Nephron progenitor cell (in vitro differentiated cells): Measurements from ENCODE around the gene ST6GALNAC1.

Source experiments
- DNase-seq: peaks from one replicate; pipeline ENCODE4 v3.0.0; 2021
- H3K27ac Mint-ChIP-seq: 2 replicates; pipeline ENCODE4 v1.8.0; 2021; ENCODE audit warnings: mild to moderate bottlenecking, moderate library complexity, mixed read lengths
- H3K27me3 Mint-ChIP-seq: 2 replicates; pipeline ENCODE4 v1.8.0; 2021; ENCODE audit warnings: mild to moderate bottlenecking, low read depth, mixed read lengths; ENCODE audit not compliant: poor library complexity
- H3K36me3 Mint-ChIP-seq: 2 replicates; pipeline ENCODE4 v1.8.0; 2021; ENCODE audit warnings: low read depth, mixed read lengths
- H3K4me1 Mint-ChIP-seq: 2 replicates; pipeline ENCODE4 v1.8.0; 2021; ENCODE audit warnings: mixed read lengths
- H3K4me3 Mint-ChIP-seq: 2 replicates; pipeline ENCODE4 v1.8.0; 2021; ENCODE audit warnings: mild to moderate bottlenecking, moderate library complexity, mixed read lengths
- H3K9me3 Mint-ChIP-seq: 2 replicates; pipeline ENCODE4 v1.8.0; 2021; ENCODE audit warnings: mild to moderate bottlenecking, moderate library complexity, mixed read lengths
- TF ChIP-seq, protein P1 (sequence below): fragments of 200-600 bp; sonication (generic); IDR thresholded peaks from 2 replicates; pipeline ENCODE4 v1.5.0; 2021; ENCODE audit warnings: antibody characterized with exemption

Gene ST6GALNAC1

DNA sequence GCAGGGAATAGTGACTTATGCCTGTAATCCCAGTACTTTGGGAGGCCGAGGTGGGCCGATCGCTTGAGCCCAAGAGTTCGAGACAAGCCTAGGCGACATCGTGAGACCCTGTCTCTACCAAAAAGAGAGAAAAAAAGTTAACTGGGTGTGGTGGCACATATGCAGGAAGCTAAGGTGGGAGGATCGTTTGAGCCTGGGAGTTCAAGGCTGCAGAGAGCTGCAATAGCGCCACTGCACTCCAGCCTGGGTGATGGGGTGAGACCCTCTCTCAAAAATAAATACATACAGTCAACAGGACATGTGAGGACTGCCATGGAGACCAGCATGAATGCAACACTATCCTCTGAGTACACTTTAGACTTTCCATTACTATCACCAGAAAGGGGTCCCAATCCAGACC lies 42.5 kb downstream of the ST6GALNAC1 start:
- no peak overlapping the region for H3K4me3 Mint-ChIP-seq

DNA sequence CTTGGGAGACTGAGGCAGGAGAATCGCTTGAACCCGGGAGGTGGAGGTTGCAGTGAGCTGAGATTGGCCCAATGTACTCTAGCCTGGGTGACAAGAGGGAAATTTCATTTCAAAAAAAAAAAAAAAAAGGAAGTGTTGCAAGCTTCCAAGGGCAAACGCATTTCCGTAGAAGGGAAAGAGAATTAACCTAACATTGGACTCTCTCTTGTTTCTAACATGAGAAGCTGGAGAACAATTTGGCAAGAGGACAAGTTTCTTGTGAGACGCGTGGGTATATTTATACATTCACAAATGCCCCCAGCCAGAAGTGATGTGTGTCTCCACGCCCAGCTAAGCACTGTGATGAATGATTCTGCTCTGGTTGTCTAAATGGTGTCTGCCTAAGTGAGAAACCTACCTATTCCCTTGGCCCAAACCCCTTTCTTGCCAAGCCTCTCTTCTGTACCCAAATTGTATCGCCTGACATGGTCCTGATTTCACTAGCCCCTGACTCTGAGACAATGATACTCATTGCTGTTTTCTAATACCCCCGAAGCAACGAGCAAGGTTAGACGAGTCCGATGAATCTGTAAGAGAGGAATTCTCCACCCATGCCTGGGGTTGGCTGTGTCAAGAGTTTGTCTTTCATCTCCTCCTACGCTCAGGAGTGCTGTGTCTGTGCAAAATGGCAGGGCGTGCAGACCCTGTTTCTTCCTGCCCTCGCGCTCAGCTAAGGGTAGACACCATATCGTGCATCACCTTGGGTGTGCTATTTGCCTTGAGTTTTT lies 43.7 kb downstream of the ST6GALNAC1 start:
- TF ChIP-seq, protein P1, sequence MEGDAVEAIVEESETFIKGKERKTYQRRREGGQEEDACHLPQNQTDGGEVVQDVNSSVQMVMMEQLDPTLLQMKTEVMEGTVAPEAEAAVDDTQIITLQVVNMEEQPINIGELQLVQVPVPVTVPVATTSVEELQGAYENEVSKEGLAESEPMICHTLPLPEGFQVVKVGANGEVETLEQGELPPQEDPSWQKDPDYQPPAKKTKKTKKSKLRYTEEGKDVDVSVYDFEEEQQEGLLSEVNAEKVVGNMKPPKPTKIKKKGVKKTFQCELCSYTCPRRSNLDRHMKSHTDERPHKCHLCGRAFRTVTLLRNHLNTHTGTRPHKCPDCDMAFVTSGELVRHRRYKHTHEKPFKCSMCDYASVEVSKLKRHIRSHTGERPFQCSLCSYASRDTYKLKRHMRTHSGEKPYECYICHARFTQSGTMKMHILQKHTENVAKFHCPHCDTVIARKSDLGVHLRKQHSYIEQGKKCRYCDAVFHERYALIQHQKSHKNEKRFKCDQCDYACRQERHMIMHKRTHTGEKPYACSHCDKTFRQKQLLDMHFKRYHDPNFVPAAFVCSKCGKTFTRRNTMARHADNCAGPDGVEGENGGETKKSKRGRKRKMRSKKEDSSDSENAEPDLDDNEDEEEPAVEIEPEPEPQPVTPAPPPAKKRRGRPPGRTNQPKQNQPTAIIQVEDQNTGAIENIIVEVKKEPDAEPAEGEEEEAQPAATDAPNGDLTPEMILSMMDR = no peak
- Mint-ChIP-seq H3K27ac (no peak overlapping the region), H3K36me3 (no peaks in the 10 kb centered on the region), H3K9me3 (peaks cover 8% of the 10 kb centered on the region), H3K27me3 (peaks cover 32% of the 10 kb centered on the region), H3K4me3 (no peak overlapping the region), H3K4me1 (peaks cover 22% of the 10 kb centered on the region)
- no peak for DNase-seq

More for the DNA sequence above, 42.5 kb downstream of the ST6GALNAC1 start:
- Mint-ChIP-seq H3K4me1 (peaks cover 17% of the 10 kb centered on the region), H3K27me3 (peaks cover 23% of the 10 kb centered on the region), H3K9me3 (peaks cover 8% of the 10 kb centered on the region), H3K36me3 (no peaks in the 10 kb centered on the region), H3K27ac (no peak overlapping the region)
- DNase-seq = no peak
- TF ChIP-seq, protein P1 = no peak

DNA sequence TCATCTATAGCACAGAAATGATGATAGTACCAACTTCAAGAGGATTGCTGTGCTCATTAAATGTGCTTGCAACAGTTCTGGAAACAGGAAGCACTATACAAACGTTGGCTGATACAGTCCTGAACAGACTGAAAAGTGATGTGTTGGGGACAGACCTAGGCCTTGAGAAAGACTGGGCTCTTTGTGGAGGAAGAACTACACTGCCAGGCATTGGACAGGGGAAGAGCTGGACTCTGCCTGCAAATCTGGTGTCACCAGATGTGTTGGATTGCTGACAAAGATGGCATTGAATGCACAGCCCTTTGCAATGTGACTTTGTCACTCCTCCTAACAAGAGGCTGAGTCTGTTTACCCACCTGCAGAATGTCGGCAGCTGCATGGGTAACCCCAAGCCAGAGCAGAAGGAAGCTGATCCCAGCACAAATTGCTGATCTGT lies 45.5 kb downstream of the ST6GALNAC1 start:
- H3K4me1 Mint-ChIP-seq = peaks cover 40% of the 10 kb centered on the region
- peaks cover 39% of the 10 kb centered on the region for H3K27me3 Mint-ChIP-seq
- no peak overlapping the region for H3K27ac Mint-ChIP-seq
- peaks cover 5% of the 10 kb centered on the region for H3K9me3 Mint-ChIP-seq
- H3K4me3 Mint-ChIP-seq = no peak overlapping the region
- TF ChIP-seq, protein P1 = no peak
- H3K36me3 Mint-ChIP-seq = no peaks in the 10 kb centered on the region
- no peak for DNase-seq

DNA sequence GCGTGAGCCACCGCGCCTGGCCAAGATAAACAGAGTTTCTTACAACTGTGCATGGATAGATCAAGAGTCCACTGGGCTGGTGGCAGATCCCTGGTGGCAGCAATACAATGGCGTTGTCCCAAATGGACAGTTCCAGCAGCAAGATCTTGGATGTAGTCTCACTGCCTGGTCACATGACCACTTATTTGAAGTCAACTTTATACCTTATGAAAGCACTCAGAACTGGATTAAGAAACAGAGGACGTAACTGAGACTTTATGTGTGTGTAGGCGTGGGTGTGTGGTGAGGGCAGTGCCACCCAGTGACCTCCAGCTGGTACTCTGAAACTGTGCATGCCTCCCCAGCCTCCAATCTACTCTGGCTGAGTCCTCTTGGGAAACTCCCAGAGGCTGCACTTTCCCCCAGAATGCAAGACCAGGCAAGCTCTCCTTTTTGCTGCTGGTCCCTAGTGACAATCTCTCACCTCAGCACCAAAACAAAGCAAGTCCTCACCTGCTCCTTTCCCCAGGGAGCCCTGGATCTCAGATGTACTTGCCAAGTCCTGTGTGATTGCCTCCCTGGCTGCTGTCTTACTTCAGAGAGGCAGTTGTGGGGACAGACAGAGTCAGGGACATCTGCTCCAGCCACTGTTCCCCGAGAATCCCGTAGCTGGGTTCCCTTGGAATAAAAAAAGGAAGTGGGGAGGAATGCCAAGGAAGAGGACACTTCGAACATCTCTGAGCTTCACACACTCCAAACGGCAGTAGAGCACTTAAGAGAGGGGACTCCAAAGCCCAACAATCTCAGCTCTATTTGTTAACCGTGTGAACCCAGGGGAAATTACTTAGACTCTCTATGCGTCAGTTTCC lies 46.2 kb downstream of the ST6GALNAC1 start:
- H3K36me3 Mint-ChIP-seq = no peaks in the 10 kb centered on the region
- H3K9me3 Mint-ChIP-seq = no peaks in the 10 kb centered on the region
- H3K4me3 Mint-ChIP-seq = no peak overlapping the region
- peaks cover 40% of the 10 kb centered on the region for H3K4me1 Mint-ChIP-seq
- peaks cover 40% of the 10 kb centered on the region for H3K27me3 Mint-ChIP-seq
- DNase-seq = no peak
- TF ChIP-seq, protein P1 = no peak
- H3K27ac Mint-ChIP-seq = no peak overlapping the region

DNA sequence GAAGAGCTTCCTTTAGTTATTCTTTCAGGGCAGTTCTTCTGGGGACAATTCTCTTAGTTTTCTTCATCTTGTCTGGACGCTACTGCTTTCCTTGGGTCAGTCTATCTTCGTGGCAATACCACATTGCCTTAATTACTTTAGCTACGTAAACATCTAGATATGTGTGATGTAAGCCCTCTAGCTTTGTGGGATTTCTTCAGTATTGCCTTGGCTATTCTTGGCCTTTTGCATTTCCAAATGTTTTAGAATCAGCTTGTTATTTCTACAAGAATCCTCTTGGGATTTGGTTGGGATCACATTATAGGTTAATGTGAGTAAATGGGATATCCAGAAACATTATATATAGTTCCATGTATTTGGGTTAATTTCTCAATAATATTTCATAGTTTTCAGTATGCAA lies 48.9 kb downstream of the ST6GALNAC1 start:
- no peak overlapping the region for H3K27ac Mint-ChIP-seq
- no peak for DNase-seq
- peaks cover 37% of the 10 kb centered on the region for H3K4me1 Mint-ChIP-seq
- TF ChIP-seq, protein P1 = no peak
- no peaks in the 10 kb centered on the region for H3K36me3 Mint-ChIP-seq
- H3K4me3 Mint-ChIP-seq = no peak overlapping the region
- H3K9me3 Mint-ChIP-seq = peaks cover under 1% of the 10 kb centered on the region
- H3K27me3 Mint-ChIP-seq = peaks cover 33% of the 10 kb centered on the region
